Measurements from ENCODE around the gene BDKRB2.
A peak's percentile ranks its signal among the peaks of the same experiment; 100 is the strongest.

The BDKRB2 gene

DNA sequence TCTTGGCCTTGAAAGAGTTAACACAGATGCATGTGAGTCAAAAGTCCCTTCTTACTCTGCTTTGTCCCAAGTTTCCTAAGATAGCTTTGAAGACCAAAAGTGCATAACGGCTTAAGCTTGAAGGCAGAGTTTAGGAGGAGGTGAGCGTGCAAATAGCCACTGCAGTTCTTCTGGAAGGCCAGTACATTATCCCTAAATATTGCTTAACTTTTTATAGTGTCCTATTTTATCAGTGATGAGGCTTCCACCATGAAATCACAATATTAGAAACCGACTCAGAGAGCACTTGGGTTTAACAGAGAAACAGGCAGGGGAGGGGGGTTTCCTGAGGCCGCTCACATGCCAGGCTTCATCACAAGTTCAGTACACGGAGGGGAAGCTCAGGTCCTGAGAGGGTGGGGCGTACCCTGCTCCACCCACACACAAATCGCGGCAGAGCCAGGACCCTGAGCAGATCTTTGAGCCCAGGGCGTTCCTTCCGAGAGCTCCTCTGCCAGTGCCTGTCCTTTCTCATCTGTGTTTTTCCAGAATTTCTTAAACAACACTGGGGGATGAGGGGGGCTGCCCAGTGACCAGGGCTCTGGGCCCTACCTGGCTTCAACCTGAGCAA lies 26.8 kb upstream of the BDKRB2 start:
- TF ChIP-seq CTCF (IDR thresholded peaks at IDR 0.05; ENCODE audit: low read length, missing control alignments) = no peak
- DNase-seq (ENCODE audit: low read depth) = peak; percentile 25
- H3K4me3 ChIP-seq (replicated peaks; ENCODE audit: low read depth, low read length) = no peak overlapping the region

GRCh38 chr14:96178461-96179321 lies 25.9 kb upstream of the BDKRB2 start:
- no peak overlapping the region for H3K4me3 ChIP-seq (replicated peaks; ENCODE audit: low read depth, low read length)
- TF ChIP-seq CTCF (IDR thresholded peaks at IDR 0.05; ENCODE audit: low read length, missing control alignments) = no peak
- no peak for DNase-seq (ENCODE audit: low read depth)

DNA sequence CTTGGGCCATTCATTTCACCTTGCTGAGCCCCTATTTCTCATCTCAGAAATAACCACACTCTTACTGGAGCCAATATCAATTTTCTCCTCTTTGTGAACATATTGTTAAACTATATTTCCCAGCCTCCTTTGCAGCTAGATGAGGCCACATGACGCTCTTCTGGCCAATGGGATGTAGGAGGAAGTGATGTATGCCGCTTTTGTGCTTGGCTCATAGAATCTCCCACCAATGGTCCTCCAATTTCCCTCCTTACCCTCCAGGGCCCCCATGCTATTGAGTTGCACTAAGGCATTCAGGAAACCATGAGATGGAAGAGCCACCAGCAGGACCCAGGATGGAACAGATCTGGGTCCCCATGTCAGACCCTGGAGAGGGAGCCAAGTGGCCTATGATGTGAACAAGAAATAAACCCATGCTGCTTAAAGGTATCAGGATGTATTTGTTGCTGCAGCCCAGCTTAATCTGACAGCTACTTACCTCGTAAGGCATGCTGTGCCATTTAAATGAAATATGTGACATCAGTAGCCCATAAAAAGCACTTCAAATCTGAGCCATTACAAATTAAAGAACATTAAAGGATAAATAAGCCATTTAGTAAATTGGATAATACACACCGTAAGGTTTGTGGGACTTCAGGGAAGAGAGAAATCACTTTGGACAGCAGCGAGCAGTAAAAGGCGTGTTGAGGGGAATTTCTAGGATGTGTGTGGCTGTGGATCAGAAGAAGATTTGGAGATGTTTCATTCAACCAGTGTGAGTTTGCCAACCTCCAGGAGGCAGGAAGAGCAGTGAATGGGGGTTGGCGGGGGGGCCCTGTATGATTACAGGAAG lies 24.4 kb upstream of the BDKRB2 start:
- no peak for TF ChIP-seq CTCF (IDR thresholded peaks at IDR 0.05; ENCODE audit: low read length, missing control alignments)
- H3K4me3 ChIP-seq (replicated peaks; ENCODE audit: low read depth, low read length) = no peak overlapping the region
- no peak for DNase-seq (ENCODE audit: low read depth)

GRCh38 chr14:96181186-96182056 lies 23.2 kb upstream of the BDKRB2 start:
- TF ChIP-seq CTCF (IDR thresholded peaks at IDR 0.05; ENCODE audit: low read length, missing control alignments) = no peak
- DNase-seq (ENCODE audit: low read depth) = no peak
- H3K4me3 ChIP-seq (replicated peaks; ENCODE audit: low read depth, low read length) = no peak overlapping the region

DNA sequence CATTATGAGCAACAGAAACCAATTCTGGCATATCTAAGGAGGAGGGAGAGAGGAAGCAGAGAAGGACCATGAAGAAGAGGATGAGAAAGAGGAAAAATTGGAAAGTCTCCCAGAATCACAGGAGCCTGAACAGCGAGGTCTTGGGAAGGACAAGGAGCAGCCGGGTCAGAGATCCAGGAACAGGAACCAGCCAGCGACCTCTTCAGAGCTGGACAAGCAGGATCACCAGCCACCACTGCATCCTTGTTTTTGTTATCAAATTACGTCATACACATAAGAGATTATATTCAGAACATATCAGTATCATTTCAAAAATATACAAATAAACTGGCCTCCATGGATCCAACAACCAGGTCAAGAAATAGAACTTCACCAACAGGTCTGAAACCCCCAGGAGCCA lies 22.1 kb upstream of the BDKRB2 start:
- no peak for TF ChIP-seq CTCF (IDR thresholded peaks at IDR 0.05; ENCODE audit: low read length, missing control alignments)
- no peak overlapping the region for H3K4me3 ChIP-seq (replicated peaks; ENCODE audit: low read depth, low read length)

DNA sequence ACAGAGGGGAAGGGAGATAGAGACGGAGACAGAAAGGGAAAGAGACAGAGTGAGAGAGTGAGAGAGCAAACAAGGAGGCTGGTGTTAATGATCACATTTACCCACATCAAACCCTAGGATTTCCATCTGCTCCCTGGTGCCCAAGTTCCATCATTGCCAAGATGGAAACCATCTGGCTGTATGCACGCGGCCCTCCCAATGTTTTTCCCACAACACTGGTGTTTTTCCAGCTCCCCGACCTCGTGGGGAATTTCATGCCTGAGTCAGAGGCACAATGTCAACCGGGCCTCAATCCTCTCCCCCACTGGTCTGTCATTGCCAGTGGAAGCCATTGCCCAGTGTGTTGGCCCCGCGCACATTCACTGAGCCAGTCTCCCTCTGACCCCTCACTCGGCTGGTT lies 19.9 kb upstream of the BDKRB2 start:
- H3K4me3 ChIP-seq (replicated peaks; ENCODE audit: low read depth, low read length) = no peak overlapping the region
- DNase-seq (ENCODE audit: low read depth) = peak; percentile 10
- no peak for TF ChIP-seq CTCF (IDR thresholded peaks at IDR 0.05; ENCODE audit: low read length, missing control alignments)

More for the DNA sequence above, 22.1 kb upstream of the BDKRB2 start:
- DNase-seq (ENCODE audit: low read depth) = no peak

Measured in fibroblast of pulmonary artery (primary cell).